Measurements from ENCODE around the gene CUL1. TPM values are rescaled to one million over a fixed set of nuclear protein-coding genes. Genes with fewer than 3 reads are reported as not detected.
"Not testable (repeated sequence)": the region's sequence is repeated elsewhere in the genome, so short reads cannot be mapped to it uniquely, and the experiment has no call there.

CUL1 gene
- total and polyA plus RNA-seq, 3 experiments from 2014 or later, result 58.3 to 93.4 (median 92.2) TPM

DNA sequence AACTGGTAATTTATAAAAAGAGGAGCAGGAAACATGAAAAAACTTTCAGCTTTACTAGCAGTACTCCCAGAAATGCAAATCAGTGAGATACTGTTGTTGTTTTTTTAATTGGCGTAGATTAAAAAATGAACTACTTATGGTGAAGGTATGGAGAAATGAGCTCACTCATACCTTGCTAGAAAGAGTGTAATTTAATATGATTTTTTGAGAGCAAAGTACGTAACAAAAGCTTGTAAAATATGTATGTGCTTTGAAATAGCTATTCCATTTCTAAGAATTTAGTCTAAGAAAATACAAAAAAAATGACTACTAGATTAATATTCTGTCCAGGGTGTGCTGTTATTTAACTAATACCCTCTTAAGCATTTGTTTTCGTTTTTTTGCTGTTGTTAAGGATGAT lies 5.5 kb downstream of the CUL1 start:
- ChIA-PET CTCF (no interaction called here), POLR2A (no interaction called here)
- H3K4me1 ChIP-seq (ENCODE audit: insufficient read depth, low read length), result peaks cover 85% of the 10 kb centered on the region
- Mint-ChIP-seq H3K4me1 (peaks cover 78 to 92% (median 90%) of the 10 kb centered on the region in 3 donors), H3K9me3 (no peaks in the 10 kb centered on the region), H3K27ac (no peak overlapping the region), H3K36me3 (peaks cover 0 to 3% (median 0%) of the 10 kb centered on the region in 3 donors), H3K4me3 (no peak overlapping the region), H3K27me3 (no peaks in the 10 kb centered on the region)
- no peaks in the 10 kb centered on the region for H3K9me3 ChIP-seq (ENCODE audit: low read length)
- H3K27me3 ChIP-seq (ENCODE audit: insufficient read depth, low read length, poor library complexity, severe bottlenecking), result no peaks in the 10 kb centered on the region
- no peaks in the 10 kb centered on the region for H3K36me3 ChIP-seq (ENCODE audit: insufficient read depth, low read length)
- H3K27ac ChIP-seq (ENCODE audit: low read depth, low read length), result no peak overlapping the region
- H3K4me3 ChIP-seq (ENCODE audit: low read length), result no peak overlapping the region
- DNase-seq, result no peak

DNA sequence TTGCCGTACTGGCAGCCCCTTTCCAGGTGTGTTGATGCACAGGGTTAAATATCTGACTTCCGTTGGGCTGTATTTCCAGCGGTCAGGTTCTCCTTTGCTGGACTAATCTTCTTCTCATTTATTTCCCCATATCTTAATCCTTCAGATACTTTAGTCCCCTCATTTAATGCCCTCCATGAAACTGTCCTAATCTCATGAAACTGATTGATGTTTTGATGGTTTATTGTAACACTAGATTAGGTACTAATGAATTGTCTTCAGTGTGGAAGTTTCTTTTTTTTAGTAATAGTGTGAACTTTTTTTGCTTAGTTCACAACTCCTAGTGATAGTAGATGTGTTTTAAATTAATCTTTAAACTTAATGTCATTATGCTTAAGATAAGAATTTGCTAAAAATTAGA lies 6.3 kb downstream of the CUL1 start:
- H3K9me3 ChIP-seq (ENCODE audit: low read length), result no peaks in the 10 kb centered on the region
- H3K4me3 ChIP-seq (ENCODE audit: low read length), result no peak overlapping the region
- Mint-ChIP-seq H3K27me3 (no peaks in the 10 kb centered on the region), H3K27ac (no peak overlapping the region), H3K4me3 (peak overlapping the region in 1 of 7 donors; percentile 44), H3K9me3 (no peaks in the 10 kb centered on the region), H3K4me1 (peaks cover 79 to 98% (median 95%) of the 10 kb centered on the region in 3 donors), H3K36me3 (peaks cover 0 to 1% (median 0%) of the 10 kb centered on the region in 3 donors)
- POLR2A ChIA-PET, result no interaction called here
- H3K27ac ChIP-seq (ENCODE audit: low read depth, low read length), result no peak overlapping the region
- H3K36me3 ChIP-seq (ENCODE audit: insufficient read depth, low read length), result no peaks in the 10 kb centered on the region
- H3K4me1 ChIP-seq (ENCODE audit: insufficient read depth, low read length), result peaks cover 89% of the 10 kb centered on the region
- CTCF ChIA-PET, result no interaction called here
- H3K27me3 ChIP-seq (ENCODE audit: insufficient read depth, low read length, poor library complexity, severe bottlenecking), result no peaks in the 10 kb centered on the region
- DNase-seq, result no peak

DNA sequence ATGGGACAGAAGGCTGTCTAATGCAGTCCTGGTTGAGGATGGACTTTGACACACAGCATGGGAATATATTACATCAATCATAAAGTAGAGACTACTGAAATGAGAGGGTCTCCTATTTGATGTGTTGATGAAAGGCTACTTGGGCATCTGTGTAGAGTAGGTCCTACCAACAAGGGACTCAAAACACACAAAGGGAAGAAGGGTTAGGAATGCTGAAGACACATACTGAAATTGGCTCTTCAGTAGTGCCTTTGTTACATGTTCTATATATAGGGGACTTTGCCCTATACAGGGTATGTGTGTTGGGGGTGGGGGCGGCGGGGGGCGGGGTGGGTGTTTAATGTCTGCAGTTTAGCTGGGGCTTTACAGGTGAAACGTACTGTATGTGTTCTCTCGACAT lies 7.7 kb downstream of the CUL1 start:
- peaks cover 0 to 2% (median 2%) of the 10 kb centered on the region in 3 donors for H3K36me3 Mint-ChIP-seq
- Histone ChIP-seq H3K27ac (ENCODE audit: low read depth, low read length) (no peak overlapping the region), H3K36me3 (ENCODE audit: insufficient read depth, low read length) (no peaks in the 10 kb centered on the region), H3K27me3 (ENCODE audit: insufficient read depth, low read length, poor library complexity, severe bottlenecking) (no peaks in the 10 kb centered on the region), H3K4me1 (ENCODE audit: insufficient read depth, low read length) (peaks cover 79% of the 10 kb centered on the region), H3K4me3 (ENCODE audit: low read length) (no peak overlapping the region), H3K9me3 (ENCODE audit: low read length) (no peaks in the 10 kb centered on the region)
- no peak for DNase-seq
- H3K4me1 Mint-ChIP-seq, result peaks cover 74 to 96% (median 95%) of the 10 kb centered on the region in 3 donors
- peak overlapping the region in 3 of 7 donors; percentile 12 to 41 (median 21) for H3K4me3 Mint-ChIP-seq
- no peaks in the 10 kb centered on the region for H3K27me3 Mint-ChIP-seq
- peak overlapping the region in 4 of 8 donors; percentile 5 to 47 (median 26) for H3K27ac Mint-ChIP-seq
- ChIA-PET CTCF (interaction anchor here (0.7 kb wide), 1 partner anchor 39 kb away, joined by 3 read pairs; no protein-coding TSS in a partner anchor), POLR2A (no interaction called here)
- no peaks in the 10 kb centered on the region for H3K9me3 Mint-ChIP-seq

DNA sequence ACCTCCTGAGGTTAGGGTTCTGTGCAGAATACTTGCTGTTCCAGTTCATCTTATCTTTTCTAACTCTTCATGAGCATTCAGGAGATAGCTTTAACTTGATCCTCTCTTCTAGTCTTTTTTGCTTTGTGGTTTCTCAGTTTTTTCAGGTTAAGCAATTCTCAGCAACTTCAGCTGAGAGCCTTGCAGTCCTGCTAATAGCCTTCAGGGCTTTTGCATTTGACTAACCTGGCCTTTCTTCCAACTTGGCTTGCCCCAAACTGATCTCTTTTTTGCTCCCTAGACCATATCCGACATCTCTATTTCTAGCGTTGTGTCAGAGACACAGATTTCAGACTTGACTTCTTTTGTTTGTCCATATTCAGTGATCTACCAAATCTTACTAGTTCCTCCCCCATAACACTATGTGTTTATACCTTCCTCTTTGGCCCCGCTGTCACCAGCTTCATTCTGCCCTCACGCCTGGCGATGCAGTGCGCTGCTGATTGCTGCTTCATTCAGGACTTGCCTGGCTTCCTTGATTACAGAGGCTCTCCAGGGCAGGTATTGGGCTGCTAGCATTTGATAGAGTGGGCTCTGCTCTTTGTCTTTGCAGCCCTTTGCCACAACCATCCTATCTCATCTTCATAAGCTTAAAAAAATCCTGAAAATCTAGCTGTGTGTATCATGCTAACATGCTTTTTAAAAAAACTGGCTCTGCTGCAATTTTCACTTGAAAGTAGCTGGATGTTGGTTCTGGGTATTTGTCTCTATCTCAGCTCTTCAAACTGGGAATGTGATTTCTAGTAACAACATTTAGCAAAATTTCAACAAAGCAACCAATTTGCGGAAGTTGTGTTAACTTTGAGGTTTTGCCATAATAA lies 9.6 kb downstream of the CUL1 start:
- no peaks in the 10 kb centered on the region for H3K9me3 Mint-ChIP-seq
- DNase-seq, result no peak
- H3K4me1 ChIP-seq (ENCODE audit: insufficient read depth, low read length), result peaks cover 69% of the 10 kb centered on the region
- H3K4me3 ChIP-seq (ENCODE audit: low read length), result no peak overlapping the region
- H3K27ac Mint-ChIP-seq, result peak overlapping the region; percentile 2 to 77 (median 39)
- peaks cover 0 to 2% (median 2%) of the 10 kb centered on the region in 3 donors for H3K36me3 Mint-ChIP-seq
- no peaks in the 10 kb centered on the region for H3K36me3 ChIP-seq (ENCODE audit: insufficient read depth, low read length)
- POLR2A ChIA-PET, result no interaction called here
- CTCF ChIA-PET, result interaction anchor here (1.5 kb wide), 1 partner anchor 10 kb away, joined by 4 read pairs; the partner anchor contains the start of gene CUL1
- H3K9me3 ChIP-seq (ENCODE audit: low read length), result no peaks in the 10 kb centered on the region
- H3K27me3 Mint-ChIP-seq, result no peaks in the 10 kb centered on the region
- H3K4me3 Mint-ChIP-seq, result peak overlapping the region in 6 of 7 donors; percentile 12 to 67 (median 50)
- no peaks in the 10 kb centered on the region for H3K27me3 ChIP-seq (ENCODE audit: insufficient read depth, low read length, poor library complexity, severe bottlenecking)
- no peak overlapping the region for H3K27ac ChIP-seq (ENCODE audit: low read depth, low read length)
- H3K4me1 Mint-ChIP-seq, result peaks cover 73 to 96% (median 95%) of the 10 kb centered on the region in 3 donors

DNA sequence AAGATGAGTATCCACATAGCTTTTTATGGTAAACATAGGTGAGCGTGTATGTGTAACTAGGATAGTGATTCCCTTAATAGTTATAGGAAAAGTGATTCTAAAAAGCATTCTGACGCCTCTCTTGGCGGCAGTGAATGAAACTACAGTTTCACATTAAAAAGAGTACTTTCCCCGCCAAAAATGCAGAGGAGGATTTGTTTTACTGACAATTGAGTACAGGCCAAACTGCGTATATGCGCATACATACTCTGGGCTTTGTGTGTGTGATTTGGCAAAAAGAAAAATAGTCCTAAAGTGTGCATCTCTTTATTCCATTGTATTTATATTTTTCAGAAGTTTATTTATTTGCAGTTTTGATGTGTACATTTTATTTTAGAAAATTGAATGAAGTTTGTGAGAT lies 10.3 kb downstream of the CUL1 start:
- no peak overlapping the region for H3K4me3 ChIP-seq (ENCODE audit: low read length)
- Mint-ChIP-seq H3K4me3 (no peak overlapping the region), H3K27ac (peak overlapping the region in 1 of 8 donors; percentile 72), H3K4me1 (peaks cover 75 to 97% (median 94%) of the 10 kb centered on the region in 3 donors), H3K9me3 (no peaks in the 10 kb centered on the region), H3K36me3 (peaks cover 0 to 2% (median 2%) of the 10 kb centered on the region in 3 donors), H3K27me3 (no peaks in the 10 kb centered on the region)
- ChIA-PET CTCF (interaction anchor here (1.4 to 1.5 kb wide), 2 partner anchors 11 to 134 kb away, joined by 4 to 5 read pairs; partner anchors contain the start of gene CUL1), POLR2A (no interaction called here)
- peaks cover 63% of the 10 kb centered on the region for H3K4me1 ChIP-seq (ENCODE audit: insufficient read depth, low read length)
- no peak for DNase-seq
- no peaks in the 10 kb centered on the region for H3K36me3 ChIP-seq (ENCODE audit: insufficient read depth, low read length)
- no peaks in the 10 kb centered on the region for H3K27me3 ChIP-seq (ENCODE audit: insufficient read depth, low read length, poor library complexity, severe bottlenecking)
- H3K9me3 ChIP-seq (ENCODE audit: low read length), result no peaks in the 10 kb centered on the region
- no peak overlapping the region for H3K27ac ChIP-seq (ENCODE audit: low read depth, low read length)

DNA sequence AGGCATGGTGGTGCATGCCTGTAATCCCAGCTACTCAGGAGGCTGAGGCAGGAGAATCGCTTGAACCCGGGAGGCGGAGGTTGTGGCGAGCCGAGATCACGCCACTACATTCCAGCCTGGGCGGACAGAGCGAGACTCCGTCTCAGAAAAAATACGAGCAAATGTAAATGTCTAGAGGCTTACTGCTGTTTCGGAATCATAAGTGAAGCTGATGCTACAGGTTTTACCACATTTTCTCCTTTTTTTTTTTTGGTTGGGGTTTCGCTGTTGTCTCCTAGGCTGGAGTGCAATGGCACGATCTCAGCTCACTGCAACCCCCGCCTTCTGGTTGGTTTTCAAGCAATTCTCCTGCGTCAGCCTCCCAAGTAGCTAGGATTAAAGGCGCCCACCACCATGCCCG lies 11.7 kb downstream of the CUL1 start:
- H3K27ac ChIP-seq (ENCODE audit: low read depth, low read length); H3K27me3 ChIP-seq (ENCODE audit: insufficient read depth, low read length, poor library complexity, severe bottlenecking); H3K9me3 Mint-ChIP-seq; H3K36me3 ChIP-seq (ENCODE audit: insufficient read depth, low read length); DNase-seq; H3K27me3 Mint-ChIP-seq; POLR2A ChIA-PET; H3K27ac Mint-ChIP-seq; H3K36me3 Mint-ChIP-seq; H3K9me3 ChIP-seq (ENCODE audit: low read length); H3K4me3 ChIP-seq (ENCODE audit: low read length); H3K4me3 Mint-ChIP-seq: not testable (repeated sequence)
- peaks cover 61% of the 10 kb centered on the region for H3K4me1 ChIP-seq (ENCODE audit: insufficient read depth, low read length)
- CTCF ChIA-PET, result interaction anchor here (1.4 kb wide), 1 partner anchor 135 kb away, joined by 5 read pairs; no protein-coding TSS in a partner anchor
- H3K4me1 Mint-ChIP-seq, result peaks cover 79 to 98% (median 96%) of the 10 kb centered on the region in 3 donors

DNA sequence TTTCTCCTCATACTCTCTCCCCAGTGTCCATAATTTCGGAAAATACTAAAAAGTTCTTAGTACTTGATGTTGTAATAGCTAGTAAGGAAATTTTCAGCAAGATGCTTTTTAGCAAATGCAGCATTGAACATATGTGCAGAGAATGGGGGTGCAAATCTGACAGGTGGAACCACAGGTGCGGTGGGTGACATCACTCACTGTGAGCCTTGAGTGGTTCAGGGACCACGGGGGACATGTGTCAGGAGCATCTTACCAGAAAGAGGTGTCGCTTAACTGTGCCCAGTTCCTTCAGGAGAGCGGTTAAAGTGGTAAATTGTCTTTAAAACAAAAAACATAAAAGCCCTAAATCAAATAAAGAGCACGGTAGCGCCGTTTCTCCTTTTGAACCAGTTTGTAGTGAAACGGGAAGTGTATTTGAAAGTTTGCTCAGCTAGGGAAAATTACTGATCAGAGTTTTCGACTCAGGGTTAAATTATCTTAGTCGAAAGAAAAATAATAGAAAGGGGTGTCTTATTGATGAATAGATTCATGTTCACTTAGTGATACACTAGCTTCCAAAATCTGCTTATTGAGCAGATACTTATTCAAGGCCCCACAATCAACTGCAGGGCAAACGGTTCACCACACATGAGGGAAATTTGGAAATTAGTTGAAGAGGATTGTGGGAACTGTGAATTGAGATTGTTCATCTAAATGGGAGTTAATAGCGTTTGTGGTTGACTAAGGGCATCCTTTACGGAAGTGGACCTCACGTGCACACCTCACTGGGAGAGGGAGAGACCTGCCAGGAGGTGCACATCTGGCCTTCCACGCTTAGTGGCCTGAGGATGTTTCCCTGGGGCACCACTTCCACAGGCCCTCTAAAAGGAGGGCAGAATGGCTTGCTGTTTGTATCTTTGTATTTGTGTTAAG lies 12.7 kb downstream of the CUL1 start:
- peaks cover 80 to 98% (median 96%) of the 10 kb centered on the region in 3 donors for H3K4me1 Mint-ChIP-seq
- H3K27ac Mint-ChIP-seq, result peak overlapping the region in 2 of 8 donors; percentile 24 to 29

More for the DNA sequence above, 12.7 kb downstream of the CUL1 start:
- DNase-seq, result peak in 1 of 5 donors; percentile 11
- Histone ChIP-seq H3K27ac (ENCODE audit: low read depth, low read length) (no peak overlapping the region), H3K9me3 (ENCODE audit: low read length) (no peaks in the 10 kb centered on the region), H3K27me3 (ENCODE audit: insufficient read depth, low read length, poor library complexity, severe bottlenecking) (no peaks in the 10 kb centered on the region), H3K4me1 (ENCODE audit: insufficient read depth, low read length) (peaks cover 62% of the 10 kb centered on the region), H3K4me3 (ENCODE audit: low read length) (no peak overlapping the region), H3K36me3 (ENCODE audit: insufficient read depth, low read length) (no peaks in the 10 kb centered on the region)
- Mint-ChIP-seq H3K36me3 (peaks cover 0 to 12% (median 5%) of the 10 kb centered on the region in 3 donors), H3K4me3 (peak overlapping the region in 2 of 7 donors; percentile 41 to 59), H3K9me3 (no peaks in the 10 kb centered on the region), H3K27me3 (no peaks in the 10 kb centered on the region)
- ChIA-PET CTCF (interaction anchor here (1.3 kb wide), 1 partner anchor 40 kb away, joined by 3 read pairs; no protein-coding TSS in a partner anchor), POLR2A (no interaction called here)
